Thyroid gland (tissue), 4 donors: ENCODE results near the gene SLC41A1. TPM values are rescaled to one million over a fixed set of nuclear protein-coding genes. Genes with fewer than 3 reads are reported as not detected.

Experiments used
- DNase-seq, 2 donors: peaks; one replicate each; pipeline ENCODE4 v3.0.0-alpha.2; 2019
- H3K27ac ChIP-seq, 3 donors: fragments of 200-600 bp; sonication (generic); 1 replicate in 2 of 3; 2 replicates in 1 of 3; pipeline ENCODE4 v1.5.1; 2016 to 2019; ENCODE audit warnings: mild to moderate bottlenecking in 1 of 3, moderate library complexity in 1 of 3
- H3K27me3 ChIP-seq: fragments of 200-600 bp; sonication (generic); one replicate; pipeline ENCODE4 v1.5.1; 2019
- H3K36me3 ChIP-seq, 2 donors: fragments of 200-600 bp; sonication (generic); one replicate each; pipeline ENCODE4 v1.5.1; 2016 to 2019
- H3K4me1 ChIP-seq, 2 donors: fragments of 200-600 bp; sonication (generic); one replicate each; pipeline ENCODE4 v1.5.1; 2017 to 2019
- H3K4me3 ChIP-seq, 3 donors: fragments of 200-600 bp; sonication (generic); replicated peaks in 1 of 3; 1 replicate in 2 of 3; 2 replicates in 1 of 3; pipeline ENCODE4 v1.5.1; 2016; ENCODE audit warnings: mild to moderate bottlenecking in 1 of 3
- H3K9me3 ChIP-seq: fragments of 200-600 bp; sonication (generic); one replicate; pipeline ENCODE4 v1.5.1; 2017
- CTCF ChIP-seq, 6 experiments: fragments of 200-600 bp in 3 of 6; fragments of 450-650 bp in 3 of 6; sonication (generic) in 3 of 6; IDR thresholded peaks; one replicate each; pipeline ENCODE4 v1.5.1; 2016 to 2019; ENCODE audit warnings: antibody characterized with exemption in 6 of 6, mild to moderate bottlenecking in 2 of 6, inconsistent platforms in 1 of 6, moderate library complexity in 1 of 6
- POLR2A ChIP-seq, 2 donors: fragments of 450-650 bp; IDR thresholded peaks; one replicate each; pipeline ENCODE4 v1.6.1; 2017; ENCODE audit warnings: antibody characterized with exemption in 2 of 2, mild to moderate bottlenecking in 2 of 2, moderate library complexity in 1 of 2
- WGBS, 2 donors: methylation state at CpG; one replicate each; pipeline ENCODE4 v1.1.5; 2017; 5-methylcytosine and 5-hydroxymethylcytosine counted together
- intact Hi-C: fragments of 100-400 bp; cut with DNase I; formaldehyde crosslinking; loops from one replicate; pipeline ENCODE4 v1.15.1; 2023
- total RNA-seq, 4 donors: library from RNA; depleted of rRNA; stranded (reverse); fragments of >200 nt; gene quantifications; one replicate each; pipeline ENCODE4 v1.2.3, GENCODE V29; 2016

Gene SLC41A1
- total RNA-seq, 4 donors from 2014 or later = 52.1 to 98.9 (median 64.6) TPM

GRCh38 chr1:205763980-205764379, 49.0 kb downstream of the SLC41A1 start:
- no peak overlapping the region for H3K27ac ChIP-seq
- H3K27me3 ChIP-seq = no peaks in the 10 kb centered on the region
- H3K36me3 ChIP-seq = no peaks in the 10 kb centered on the region
- H3K9me3 ChIP-seq = no peaks in the 10 kb centered on the region
- no peak for DNase-seq
- no peak overlapping the region for H3K4me3 ChIP-seq
- peaks cover 8 to 10% of the 10 kb centered on the region in 2 donors for H3K4me1 ChIP-seq
- intact Hi-C loops = no loop called here
- no peak for TF ChIP-seq CTCF (IDR thresholded peaks at IDR 0.05)
- TF ChIP-seq POLR2A (IDR thresholded peaks at IDR 0.05) = no peak

GRCh38 chr1:205760606-205761005, 52.4 kb downstream of the SLC41A1 start:
- 87 to 93% methylated on average over 3 of the region's 3 CpGs for WGBS, 2 donors
- no peaks in the 10 kb centered on the region for H3K9me3 ChIP-seq
- DNase-seq = no peak

GRCh38 chr1:205756552-205756951, 56.4 kb downstream of the SLC41A1 start:
- H3K9me3 ChIP-seq = no peaks in the 10 kb centered on the region
- H3K4me3 ChIP-seq = no peak overlapping the region
- TF ChIP-seq CTCF (IDR thresholded peaks at IDR 0.05) (no peak), POLR2A (IDR thresholded peaks at IDR 0.05) (no peak)
- no peak overlapping the region for H3K27ac ChIP-seq
- no peaks in the 10 kb centered on the region for H3K36me3 ChIP-seq
- no peaks in the 10 kb centered on the region for H3K27me3 ChIP-seq
- no peak for DNase-seq
- no peaks in the 10 kb centered on the region for H3K4me1 ChIP-seq
- WGBS, 2 donors = 96 to 97% methylated on average over 3 of the region's 3 CpGs
- intact Hi-C loops = loop anchor here (10.0 kb wide), 1 partner anchor 58 kb away; the partner anchor contains the start of gene SLC41A1

More at GRCh38 chr1:205760606-205761005, 52.4 kb downstream of the SLC41A1 start:
- H3K27me3 ChIP-seq = no peaks in the 10 kb centered on the region
- H3K27ac ChIP-seq = no peak overlapping the region
- intact Hi-C loops = no loop called here
- TF ChIP-seq CTCF (IDR thresholded peaks at IDR 0.05) = no peak
- TF ChIP-seq POLR2A (IDR thresholded peaks at IDR 0.05) = no peak
- H3K4me3 ChIP-seq = no peak overlapping the region
- no peaks in the 10 kb centered on the region for H3K4me1 ChIP-seq
- H3K36me3 ChIP-seq = no peaks in the 10 kb centered on the region

GRCh38 chr1:205754857-205755256, 58.1 kb downstream of the SLC41A1 start:
- WGBS, 2 donors = 71 to 80% methylated on average over 5 of the region's 5 CpGs
- no peak for TF ChIP-seq CTCF (IDR thresholded peaks at IDR 0.05)
- TF ChIP-seq POLR2A (IDR thresholded peaks at IDR 0.05) = no peak
- Histone ChIP-seq H3K27ac (no peak overlapping the region), H3K4me3 (no peak overlapping the region), H3K4me1 (peaks cover 0 to 4% of the 10 kb centered on the region in 2 donors), H3K36me3 (no peaks in the 10 kb centered on the region), H3K27me3 (no peaks in the 10 kb centered on the region), H3K9me3 (no peaks in the 10 kb centered on the region)
- no peak for DNase-seq
- intact Hi-C loops = loop anchor here (10.0 kb wide), 1 partner anchor 60 kb away; the partner anchor contains the start of gene SLC41A1

GRCh38 chr1:205751036-205751651, 61.9 kb downstream of the SLC41A1 start:
- no peak overlapping the region for H3K27ac ChIP-seq
- no peak overlapping the region for H3K4me3 ChIP-seq
- intact Hi-C loops = loop anchor here (10.0 kb wide), 1 partner anchor 64 kb away; the partner anchor contains the start of gene SLC41A1
- TF ChIP-seq CTCF (IDR thresholded peaks at IDR 0.05) (no peak), POLR2A (IDR thresholded peaks at IDR 0.05) (no peak)
- no peak for DNase-seq
- peaks cover 17 to 22% of the 10 kb centered on the region in 2 donors for H3K4me1 ChIP-seq
- 82 to 87% methylated on average over 13 of the region's 13 CpGs for WGBS, 2 donors
- H3K36me3 ChIP-seq = no peaks in the 10 kb centered on the region
- H3K9me3 ChIP-seq = no peaks in the 10 kb centered on the region
- H3K27me3 ChIP-seq = no peaks in the 10 kb centered on the region
